Common myeloid progenitor, CD34-positive (primary cell): Measurements from ENCODE around the gene PFN1.
A peak's percentile ranks its signal among the peaks of the same experiment; 100 is the strongest.

ENCODE experiments used
- CTCF ChIA-PET: fragments of 350-600 bp; sonication (Branson Sonifier 250); formaldehyde crosslinking; loops from one replicate; lab custom pipeline; 2021; ENCODE audit warnings: antibody characterized with exemption; lab: Charles Lee
- POLR2A ChIA-PET: fragments of 350-600 bp; sonication (Branson Sonifier 250); formaldehyde crosslinking; loops from one replicate; lab custom pipeline; 2021; ENCODE audit warnings: antibody characterized with exemption; lab: Charles Lee
- DNase-seq, 3 donors: peaks; one replicate each; pipeline versions ENCODE4 v3.0.0 to v3.0.0-alpha.2; 2013
- H3K27ac ChIP-seq, 2 experiments: 1 replicate in 1 of 2; 2 replicates in 1 of 2; pipeline ENCODE4 v1.7.0; 2013; ENCODE audit warnings: inconsistent platforms in 2 of 2, low read length in 2 of 2, mild to moderate bottlenecking in 2 of 2, low read depth in 1 of 2, moderate library complexity in 1 of 2; ENCODE audit not compliant: severe bottlenecking in 2 of 2, insufficient read depth in 1 of 2, poor library complexity in 1 of 2
- H3K27me3 ChIP-seq, 5 experiments: replicated peaks in 2 of 5; 1 replicate in 3 of 5; 2 replicates in 2 of 5; pipeline versions ENCODE4 v1.6.1 to v1.7.0; 2013; ENCODE audit warnings: low read length in 4 of 5, mild to moderate bottlenecking in 2 of 5, moderate library complexity in 2 of 5, inconsistent platforms in 1 of 5; ENCODE audit not compliant: insufficient read depth in 5 of 5, control insufficient read depth in 4 of 5
- H3K36me3 ChIP-seq, 4 experiments: 1 replicate in 2 of 4; 2 replicates in 2 of 4; pipeline versions ENCODE4 v1.6.1 to v1.7.0; 2013; ENCODE audit warnings: low read length in 3 of 4, control low read depth in 1 of 4, mild to moderate bottlenecking in 1 of 4; ENCODE audit not compliant: control insufficient read depth in 4 of 4, insufficient read depth in 4 of 4
- H3K4me1 ChIP-seq, 4 experiments: 1 replicate in 3 of 4; 2 replicates in 1 of 4; pipeline versions ENCODE4 v1.6.1 to v1.7.1; 2013; ENCODE audit warnings: low read length in 3 of 4, mild to moderate bottlenecking in 3 of 4, control low read depth in 1 of 4, inconsistent platforms in 1 of 4, moderate library complexity in 1 of 4; ENCODE audit not compliant: control insufficient read depth in 4 of 4, insufficient read depth in 4 of 4; ENCODE audit errors: control extremely low read depth in 1 of 4
- H3K4me3 ChIP-seq, 7 experiments: 1 replicate in 4 of 7; 2 replicates in 3 of 7; pipeline versions ENCODE4 v1.5.1 to v1.7.0; 2013; ENCODE audit warnings: mild to moderate bottlenecking in 7 of 7, low read length in 6 of 7, moderate library complexity in 6 of 7, inconsistent platforms in 2 of 7, low read depth in 2 of 7, control low read depth in 1 of 7; ENCODE audit not compliant: insufficient read depth in 4 of 7, control insufficient read depth in 1 of 7; ENCODE audit errors: extremely low read depth in 1 of 7
- H3K9me3 ChIP-seq, 5 experiments: 1 replicate in 4 of 5; 2 replicates in 1 of 5; pipeline versions ENCODE4 v1.6.1 to v1.7.1; 2013; ENCODE audit warnings: low read length in 4 of 5, mild to moderate bottlenecking in 2 of 5, inconsistent platforms in 1 of 5, low read depth in 1 of 5, moderate library complexity in 1 of 5; ENCODE audit not compliant: control insufficient read depth in 4 of 5, insufficient read depth in 2 of 5; ENCODE audit errors: control extremely low read depth in 1 of 5
- WGBS: methylation state at CpG from one replicate; pipeline ENCODE4 v1.1.5; 2013; ENCODE audit not compliant: insufficient coverage; 5-methylcytosine and 5-hydroxymethylcytosine counted together

Gene PFN1

DNA sequence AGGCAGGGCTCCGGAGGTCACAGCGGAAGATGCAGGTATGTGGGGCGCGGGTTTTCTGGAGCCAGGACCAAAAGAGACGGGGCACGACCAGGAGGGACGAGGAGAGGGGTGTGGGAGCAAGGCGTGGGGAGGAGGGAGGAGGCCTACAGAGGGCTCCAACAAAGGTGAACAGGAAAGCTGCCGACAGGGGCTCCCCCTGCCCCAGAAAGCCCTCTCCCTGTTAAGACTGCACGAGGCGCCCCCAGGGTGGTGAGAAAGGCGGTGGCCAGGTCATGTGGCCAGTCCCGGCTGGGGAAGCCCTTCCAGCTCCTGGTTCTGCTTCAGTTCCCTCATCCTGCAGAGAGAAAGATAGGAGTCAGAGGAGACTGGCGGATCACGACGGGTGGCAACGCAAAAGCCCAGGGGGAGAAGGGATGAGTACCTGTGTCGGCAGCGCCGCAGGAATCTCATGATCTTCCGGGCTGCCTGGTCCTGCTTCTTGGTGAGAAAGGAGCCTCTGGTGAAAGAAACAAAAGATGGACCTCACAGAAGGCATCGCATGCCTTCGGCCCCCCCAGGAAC, 20.2 kb upstream of the PFN1 start:
- H3K27ac ChIP-seq, result peak overlapping the region in 1 of 2 experiments; percentile 88
- peak overlapping the region in 6 of 7 experiments; percentile 83 to 94 (median 90) for H3K4me3 ChIP-seq
- ChIA-PET POLR2A (interaction anchor here (2.7 kb wide), 1 partner anchor 28 kb away, joined by 13 read pairs; the partner anchor contains the start of genes RNF167 and SLC25A11), CTCF (interaction anchor here (0.8 to 7.1 kb wide), 7 partner anchors 14 to 59 kb away, joined by 3 to 69 read pairs (median 5); partner anchors contain the start of genes CAMTA2 and ENO3)
- H3K9me3 ChIP-seq, result no peaks in the 10 kb centered on the region
- H3K36me3 ChIP-seq, result peaks cover 5 to 33% (median 23%) of the 10 kb centered on the region in 4 experiments
- peaks cover 6 to 35% (median 21%) of the 10 kb centered on the region in 4 experiments for H3K4me1 ChIP-seq
- H3K27me3 ChIP-seq, result no peaks in the 10 kb centered on the region
- 69% methylated on average over 19 of the region's 23 CpGs for WGBS
- DNase-seq, result no peak

DNA sequence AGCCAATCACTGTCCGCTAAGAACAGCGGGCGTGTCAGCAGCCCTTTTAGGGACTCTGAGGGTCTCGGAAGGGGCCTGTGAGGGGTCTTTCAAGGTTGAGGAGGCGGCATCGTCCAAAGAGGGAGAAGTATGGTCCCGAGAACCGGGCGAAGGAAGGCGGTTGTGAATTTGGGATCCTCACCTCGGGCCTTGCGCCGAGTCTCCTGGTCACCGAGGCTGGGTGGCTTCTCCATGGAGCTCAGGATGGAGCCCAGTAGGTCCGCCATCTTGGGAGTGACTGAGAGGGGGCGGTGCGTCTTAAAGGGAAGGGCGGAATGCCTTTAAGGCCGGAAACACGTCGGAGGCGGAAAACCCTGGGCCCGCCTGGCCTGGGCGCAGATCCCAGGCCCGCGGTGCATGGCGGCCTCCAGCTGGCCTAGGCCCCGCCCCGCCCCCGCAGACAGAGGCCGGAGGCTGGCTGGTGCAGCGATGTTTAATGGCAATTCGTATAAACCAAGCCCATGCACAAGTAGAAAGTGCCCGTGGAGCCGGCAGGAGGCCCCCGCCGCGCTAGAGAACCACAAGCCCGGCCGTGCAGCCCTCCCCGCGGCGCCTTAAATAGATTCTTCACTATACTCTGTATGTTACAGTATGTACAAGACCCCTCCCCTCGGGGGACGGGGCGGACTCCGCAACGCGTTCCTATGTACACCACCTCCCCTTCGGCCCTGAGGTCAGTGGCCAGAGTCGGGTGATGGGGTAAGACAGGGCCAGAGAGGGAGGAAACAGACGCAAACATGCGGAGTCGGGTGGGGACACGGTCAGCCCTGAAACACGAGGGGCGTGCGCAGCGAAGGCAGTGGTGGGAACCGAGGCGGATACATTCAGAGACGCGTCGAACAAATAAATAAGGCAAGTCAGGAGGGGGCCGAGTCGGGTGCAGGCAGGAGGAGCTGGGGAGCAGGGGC, 19.5 kb upstream of the PFN1 start, which contains the start of gene SPAG7:
TSS of gene SPAG7 (minus strand) at position 279 of the 947 bp plus-strand sequence. CDS start at position 266, 13 bp downstream.
- peak within 1 kb of the TSS; percentile 80 to 94 (median 89) for H3K4me3 ChIP-seq
- H3K9me3 ChIP-seq, result no peaks in the 10 kb centered on the region
- peak; percentile 98 to 99 (median 99) for DNase-seq
- CTCF ChIA-PET, result interaction anchor here (0.8 to 7.1 kb wide), 14 partner anchors 10 to 65 kb away, joined by 3 to 69 read pairs (median 4); partner anchors contain the start of genes CAMTA2, CHRNE, ENO3 and INCA1
- WGBS, result 1% methylated on average over 47 of the region's 66 CpGs
- no peaks in the 10 kb centered on the region for H3K27me3 ChIP-seq
- POLR2A ChIA-PET, result interaction anchor here (0.8 to 2.7 kb wide), 6 partner anchors 20 to 69 kb away, joined by 3 to 13 read pairs (median 4); partner anchors contain the start of genes C17orf107, PFN1, RNF167 and SLC25A11
- peaks cover 6 to 28% (median 21%) of the 10 kb centered on the region in 4 experiments for H3K4me1 ChIP-seq
- H3K27ac ChIP-seq, result peak within 1 kb of the TSS; percentile 81 to 88
- H3K36me3 ChIP-seq, result peaks cover 3 to 28% (median 21%) of the 10 kb centered on the region in 4 experiments

DNA sequence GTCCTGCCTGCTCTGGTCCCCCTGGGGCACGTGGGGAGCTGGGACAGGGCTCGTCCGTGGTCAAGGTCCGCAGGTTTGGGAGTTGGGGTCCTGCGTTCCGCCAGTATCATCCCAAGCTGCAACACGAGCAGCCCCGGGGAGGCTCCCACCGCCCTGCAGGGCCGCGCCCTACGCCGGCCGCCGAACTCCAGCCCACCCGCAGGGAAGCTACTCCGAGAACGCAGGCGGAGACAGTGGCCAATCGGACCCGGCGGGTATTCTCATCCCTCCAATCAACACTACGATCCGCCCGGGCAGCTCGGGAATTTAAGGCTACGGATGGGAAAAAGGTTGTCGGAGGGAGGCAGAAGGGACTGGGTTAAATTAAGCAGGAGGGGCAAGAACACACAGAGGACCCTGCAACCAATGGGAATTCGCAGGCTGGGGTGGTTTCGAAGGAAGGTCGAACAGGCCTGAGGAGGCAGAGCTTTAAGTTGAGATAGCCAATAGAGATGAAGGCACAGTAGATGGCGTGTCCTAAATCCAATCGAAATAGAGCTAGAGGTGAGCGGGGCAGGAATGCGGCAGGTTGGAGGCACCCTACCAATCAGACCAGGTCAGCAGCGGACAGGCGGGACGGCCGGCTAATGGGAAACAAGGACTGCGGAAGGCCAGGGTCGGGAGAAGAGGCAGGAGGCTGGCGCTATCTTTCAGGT, 18.7 kb upstream of the PFN1 start:
- H3K4me1 ChIP-seq, result peaks cover 6 to 28% (median 21%) of the 10 kb centered on the region in 4 experiments
- peak; percentile 100 for DNase-seq
- peak overlapping the region; percentile 81 to 88 for H3K27ac ChIP-seq
- peak overlapping the region; percentile 80 to 94 (median 89) for H3K4me3 ChIP-seq
- ChIA-PET POLR2A (interaction anchor here (0.8 to 2.7 kb wide), 6 partner anchors 19 to 68 kb away, joined by 3 to 13 read pairs (median 4); partner anchors contain the start of genes C17orf107, PFN1, RNF167 and SLC25A11), CTCF (interaction anchor here (0.8 to 7.1 kb wide), 13 partner anchors 11 to 65 kb away, joined by 3 to 69 read pairs (median 5); partner anchors contain the start of genes CAMTA2, CHRNE and ENO3)
- H3K9me3 ChIP-seq, result no peaks in the 10 kb centered on the region
- 0% methylated on average over 32 of the region's 42 CpGs for WGBS
- peaks cover 2 to 22% (median 13%) of the 10 kb centered on the region in 4 experiments for H3K36me3 ChIP-seq
- no peaks in the 10 kb centered on the region for H3K27me3 ChIP-seq

DNA sequence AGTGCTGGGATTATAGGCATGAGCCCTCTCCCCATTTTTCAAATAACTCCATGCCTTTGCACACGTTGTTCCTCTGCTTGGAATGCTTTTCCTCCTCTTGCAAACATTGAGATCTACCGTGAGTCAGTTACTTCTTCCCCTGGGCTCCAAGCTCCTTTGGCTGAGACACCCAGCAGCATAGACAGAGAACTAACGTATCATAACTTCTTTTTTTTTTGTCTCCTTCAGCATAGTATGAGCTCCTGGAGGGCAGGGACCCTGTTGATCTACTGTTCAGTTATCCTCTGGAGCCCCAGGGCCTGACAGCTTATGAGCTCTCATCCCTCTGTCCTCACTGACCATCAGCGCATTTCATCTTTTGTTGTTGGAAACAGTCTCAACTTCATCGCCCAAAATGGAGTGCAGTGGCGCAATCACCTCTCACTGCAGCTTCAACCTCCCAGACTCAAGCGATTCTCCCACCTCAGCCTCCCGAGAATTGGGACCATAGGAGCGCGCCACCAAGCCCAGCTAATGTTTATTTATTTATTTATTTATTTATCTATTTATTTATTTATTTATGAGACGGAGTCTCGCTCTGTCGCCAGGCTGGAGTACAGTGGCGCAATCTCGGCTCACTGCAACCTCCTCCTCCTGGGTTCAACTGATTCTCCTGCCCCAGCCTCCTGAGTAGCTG, 17.1 kb upstream of the PFN1 start:
- Histone ChIP-seq H3K4me1 (peaks cover 6 to 28% (median 21%) of the 10 kb centered on the region in 4 experiments), H3K27ac (no peak overlapping the region), H3K9me3 (no peaks in the 10 kb centered on the region), H3K36me3 (peaks cover 5 to 19% (median 11%) of the 10 kb centered on the region in 4 experiments), H3K4me3 (no peak overlapping the region), H3K27me3 (no peaks in the 10 kb centered on the region)
- ChIA-PET CTCF (interaction anchor here (1.3 to 7.1 kb wide), 4 partner anchors 10 to 62 kb away, joined by 4 to 69 read pairs (median 29); partner anchors contain the start of genes CAMTA2, CHRNE and ENO3), POLR2A (interaction anchor here (0.6 to 1.8 kb wide), 2 partner anchors 56 to 329 kb away, joined by 3 to 6 read pairs; no protein-coding TSS in a partner anchor)
- WGBS, result over 99% methylated on average over 9 of the region's 15 CpGs
- DNase-seq, result no peak

DNA sequence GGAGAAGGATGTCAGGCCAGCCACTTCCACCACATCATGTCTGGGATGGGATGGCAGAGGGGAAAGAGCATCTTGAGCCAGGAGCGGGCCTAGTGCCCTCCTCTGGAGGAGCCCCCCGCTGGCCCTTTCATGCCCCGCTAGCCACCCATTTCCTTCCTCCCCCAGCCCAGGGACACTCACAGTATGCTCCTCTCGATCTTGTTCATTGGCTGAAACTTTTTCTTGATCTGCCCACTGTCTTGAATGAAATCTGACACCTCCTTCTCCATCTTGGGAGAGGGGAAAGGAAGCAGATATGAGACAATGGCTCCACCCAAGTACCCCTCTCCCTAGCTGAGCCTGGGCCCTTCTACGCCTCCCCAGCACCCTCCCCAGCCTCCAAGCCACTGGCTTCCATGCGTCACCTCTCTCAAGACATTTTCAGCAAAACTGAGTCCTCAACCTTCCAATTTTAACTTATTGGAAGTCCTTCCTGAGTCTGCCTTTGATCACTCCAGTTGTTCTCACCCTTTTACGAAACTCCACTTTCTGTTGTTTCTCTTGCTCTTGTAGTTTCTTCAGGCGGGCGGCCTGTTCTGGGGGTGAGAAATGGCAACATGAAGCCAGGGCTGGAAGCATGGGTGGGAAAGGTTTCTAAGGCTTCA, 12.1 kb upstream of the PFN1 start:
- peaks cover 0 to under 1% (median 0%) of the 10 kb centered on the region in 4 experiments for H3K4me1 ChIP-seq
- H3K9me3 ChIP-seq, result no peaks in the 10 kb centered on the region
- H3K36me3 ChIP-seq, result peaks cover 7 to 23% (median 20%) of the 10 kb centered on the region in 4 experiments
- H3K27ac ChIP-seq, result no peak overlapping the region
- DNase-seq, result no peak
- CTCF ChIA-PET, result interaction anchor here (1.2 kb wide), 2 partner anchors 12 to 24 kb away, joined by 3 read pairs; partner anchors contain the start of gene PFN1
- WGBS, result 89% methylated on average over 5 of the region's 9 CpGs
- no peaks in the 10 kb centered on the region for H3K27me3 ChIP-seq
- H3K4me3 ChIP-seq, result no peak overlapping the region
- POLR2A ChIA-PET, result no interaction called here
